ENCODE data around the gene SAPCD2.
A peak's percentile ranks its signal among the peaks of the same experiment; 100 is the strongest.

The SAPCD2 gene

GRCh38 chr9:137027369-137028262, 42.7 kb downstream of the SAPCD2 start, which contains the start of gene ABCA2:
Gene ABCA2 (minus strand): TSS chr9:137028237. CDS start chr9:137028140, 97 bp downstream.
- no peak within 1 kb of the TSS for H3K27ac ChIP-seq (ENCODE audit: poor library complexity, severe bottlenecking)
- H3K36me3 ChIP-seq (ENCODE audit: low read depth) = no peaks in the 10 kb centered on the region
- TF ChIP-seq CTCF (IDR thresholded peaks at IDR 0.05; ENCODE audit: poor library complexity, severe bottlenecking) = no peak
- H3K27me3 ChIP-seq (ENCODE audit: insufficient read depth, poor library complexity, severe bottlenecking) = no peaks in the 10 kb centered on the region
- ATAC-seq (ENCODE audit: low read depth) (no peak), DNase-seq (ENCODE audit: low spot score) (no peak)
- H3K9me3 ChIP-seq (ENCODE audit: severe bottlenecking) = no peaks in the 10 kb centered on the region
- no peaks in the 10 kb centered on the region for H3K4me1 ChIP-seq (ENCODE audit: insufficient read depth, poor library complexity, severe bottlenecking)
- H3K4me3 ChIP-seq (ENCODE audit: severe bottlenecking) = peak within 1 kb of the TSS; percentile 40

GRCh38 chr9:137026828-137027227, 43.5 kb downstream of the SAPCD2 start:
- H3K9me3 ChIP-seq (ENCODE audit: severe bottlenecking) = no peaks in the 10 kb centered on the region
- H3K27me3 ChIP-seq (ENCODE audit: insufficient read depth, poor library complexity, severe bottlenecking) = no peaks in the 10 kb centered on the region
- DNase-seq (ENCODE audit: low spot score) (no peak), ATAC-seq (ENCODE audit: low read depth) (no peak)
- no peak for TF ChIP-seq CTCF (IDR thresholded peaks at IDR 0.05; ENCODE audit: poor library complexity, severe bottlenecking)
- H3K36me3 ChIP-seq (ENCODE audit: low read depth) = no peaks in the 10 kb centered on the region
- H3K4me1 ChIP-seq (ENCODE audit: insufficient read depth, poor library complexity, severe bottlenecking) = no peaks in the 10 kb centered on the region
- H3K27ac ChIP-seq (ENCODE audit: poor library complexity, severe bottlenecking) = no peak overlapping the region
- no peak overlapping the region for H3K4me3 ChIP-seq (ENCODE audit: severe bottlenecking)

- DNase-seq (ENCODE audit: low spot score) (no peak), ATAC-seq (ENCODE audit: low read depth) (no peak)
- H3K36me3 ChIP-seq (ENCODE audit: low read depth) = no peaks in the 10 kb centered on the region
- no peaks in the 10 kb centered on the region for H3K9me3 ChIP-seq (ENCODE audit: severe bottlenecking)
- no peaks in the 10 kb centered on the region for H3K27me3 ChIP-seq (ENCODE audit: insufficient read depth, poor library complexity, severe bottlenecking)
- H3K4me3 ChIP-seq (ENCODE audit: severe bottlenecking) = no peak overlapping the region
- H3K27ac ChIP-seq (ENCODE audit: poor library complexity, severe bottlenecking) = no peak overlapping the region
- no peaks in the 10 kb centered on the region for H3K4me1 ChIP-seq (ENCODE audit: insufficient read depth, poor library complexity, severe bottlenecking)
- TF ChIP-seq CTCF (IDR thresholded peaks at IDR 0.05; ENCODE audit: poor library complexity, severe bottlenecking) = no peak
Measured at GRCh38 chr9:137026384-137026783, 44.0 kb downstream of the SAPCD2 start.

- no peak overlapping the region for H3K27ac ChIP-seq (ENCODE audit: poor library complexity, severe bottlenecking)
- TF ChIP-seq CTCF (IDR thresholded peaks at IDR 0.05; ENCODE audit: poor library complexity, severe bottlenecking) = no peak
Measured at GRCh38 chr9:137025517-137025966, 44.8 kb downstream of the SAPCD2 start.

GRCh38 chr9:137023583-137023991, 46.8 kb downstream of the SAPCD2 start:
- ATAC-seq (ENCODE audit: low read depth) (no peak), DNase-seq (ENCODE audit: low spot score) (no peak)
- no peaks in the 10 kb centered on the region for H3K27me3 ChIP-seq (ENCODE audit: insufficient read depth, poor library complexity, severe bottlenecking)
- TF ChIP-seq CTCF (IDR thresholded peaks at IDR 0.05; ENCODE audit: poor library complexity, severe bottlenecking) = no peak
- no peak overlapping the region for H3K4me3 ChIP-seq (ENCODE audit: severe bottlenecking)
- H3K9me3 ChIP-seq (ENCODE audit: severe bottlenecking) = no peaks in the 10 kb centered on the region
- no peak overlapping the region for H3K27ac ChIP-seq (ENCODE audit: poor library complexity, severe bottlenecking)
- no peaks in the 10 kb centered on the region for H3K4me1 ChIP-seq (ENCODE audit: insufficient read depth, poor library complexity, severe bottlenecking)
- no peaks in the 10 kb centered on the region for H3K36me3 ChIP-seq (ENCODE audit: low read depth)

More at GRCh38 chr9:137025517-137025966, 44.8 kb downstream of the SAPCD2 start:
- no peaks in the 10 kb centered on the region for H3K9me3 ChIP-seq (ENCODE audit: severe bottlenecking)
- DNase-seq (ENCODE audit: low spot score) (no peak), ATAC-seq (ENCODE audit: low read depth) (peak; percentile 8; the same call in 1 of the 3 replicates)
- H3K4me3 ChIP-seq (ENCODE audit: severe bottlenecking) = no peak overlapping the region
- no peaks in the 10 kb centered on the region for H3K27me3 ChIP-seq (ENCODE audit: insufficient read depth, poor library complexity, severe bottlenecking)
- no peaks in the 10 kb centered on the region for H3K36me3 ChIP-seq (ENCODE audit: low read depth)
- no peaks in the 10 kb centered on the region for H3K4me1 ChIP-seq (ENCODE audit: insufficient read depth, poor library complexity, severe bottlenecking)
